GM21619 (cell line): ENCODE results near the gene ZMIZ1.

Experiments
- ATAC-seq: cut with Tn5 transposase; IDR thresholded peaks from one replicate; pipeline ENCODE4 v1.9.1; 2021; ENCODE audit not compliant: unreplicated experiment

ZMIZ1 gene

DNA sequence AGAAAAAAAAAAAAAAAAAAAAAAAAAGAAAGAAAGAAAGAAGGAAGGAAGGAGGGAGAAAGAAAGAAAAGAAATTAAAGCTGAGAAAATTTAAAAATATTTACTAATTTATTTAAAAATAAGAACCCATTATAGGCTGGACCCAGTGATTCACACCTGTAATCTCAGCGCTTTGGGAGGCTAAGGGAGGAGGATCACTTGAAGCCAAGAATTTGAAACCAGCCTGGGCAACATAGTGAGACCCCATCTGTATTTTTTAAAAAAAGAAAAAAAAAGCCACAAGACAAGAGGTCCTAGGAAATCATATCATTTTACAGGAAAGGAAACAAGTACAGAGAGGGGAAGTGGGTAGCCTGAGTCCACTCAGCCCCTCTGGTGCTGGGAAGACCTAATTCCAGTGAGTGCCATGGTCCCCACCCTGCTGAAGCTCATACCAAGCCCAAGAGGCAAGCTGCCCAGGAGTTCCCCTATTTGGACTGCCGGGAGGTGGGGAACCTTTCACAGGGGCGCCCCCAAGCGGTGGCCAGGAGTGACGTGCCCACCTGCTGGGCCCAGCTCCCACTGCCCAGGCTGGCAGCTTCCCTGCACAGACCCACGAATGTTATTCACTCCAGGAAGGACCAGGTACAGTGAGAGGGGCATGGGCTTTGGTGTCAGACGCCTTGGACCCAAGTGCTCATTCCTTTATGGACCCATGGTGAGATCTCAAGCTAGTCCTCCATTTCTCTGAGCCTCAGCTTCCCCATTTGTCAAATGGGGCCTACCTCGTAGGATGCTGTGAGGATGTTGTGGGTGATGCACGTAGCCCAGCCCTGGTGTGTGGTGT is 133.6 kb downstream of the ZMIZ1 start:
- ATAC-seq: peak; percentile 69

DNA sequence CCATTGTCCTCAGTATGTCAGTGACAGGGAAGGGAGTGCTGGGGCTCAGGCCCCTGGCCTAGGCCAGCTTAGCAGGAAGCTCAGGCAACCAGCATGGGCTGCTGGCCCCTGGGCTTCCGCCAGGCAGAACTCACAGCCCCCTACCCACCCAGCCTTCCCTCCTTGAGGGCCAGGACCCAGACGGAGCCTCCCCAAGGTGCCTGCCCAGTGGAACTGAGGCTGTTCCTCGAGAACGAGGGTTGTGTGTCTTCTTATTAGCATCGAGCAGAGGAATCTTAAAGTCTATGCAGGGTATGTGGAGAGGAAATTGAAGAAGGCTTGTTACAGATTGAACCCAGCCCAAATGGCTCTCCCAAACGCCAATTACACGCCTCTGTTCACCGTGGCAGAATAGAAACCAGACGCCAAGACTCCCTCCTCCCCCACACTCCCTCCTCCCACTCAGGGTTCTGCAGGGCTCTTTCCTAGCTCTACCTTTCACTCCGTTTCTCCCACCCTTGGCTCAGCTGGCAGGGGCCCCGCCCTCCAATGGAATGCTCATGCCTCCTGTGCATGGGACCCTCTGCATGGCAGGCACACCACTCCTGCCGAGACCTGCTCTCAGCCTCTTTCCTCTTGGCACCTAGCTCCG is 134.4 kb downstream of the ZMIZ1 start:
- ATAC-seq: no peak

DNA sequence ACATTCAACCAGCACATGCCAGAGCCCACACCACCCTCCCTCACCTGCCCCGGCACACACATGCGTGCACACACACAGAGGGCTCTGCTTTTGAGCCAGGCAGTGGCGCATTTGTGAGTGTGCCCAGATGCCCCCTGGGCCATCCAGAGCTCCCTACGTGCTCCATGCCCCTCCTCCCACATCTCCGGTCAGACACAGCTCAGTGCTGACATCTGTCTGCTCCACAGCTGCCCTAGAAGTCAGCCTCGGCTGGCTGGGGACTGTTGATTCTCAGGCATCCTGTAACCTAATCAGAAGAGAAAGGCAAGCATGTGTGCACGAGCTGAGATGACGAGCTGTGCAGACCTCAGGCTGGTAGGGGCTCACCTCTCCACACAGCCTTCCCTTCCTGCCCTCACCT is 135.1 kb downstream of the ZMIZ1 start:
- no peak for ATAC-seq

DNA sequence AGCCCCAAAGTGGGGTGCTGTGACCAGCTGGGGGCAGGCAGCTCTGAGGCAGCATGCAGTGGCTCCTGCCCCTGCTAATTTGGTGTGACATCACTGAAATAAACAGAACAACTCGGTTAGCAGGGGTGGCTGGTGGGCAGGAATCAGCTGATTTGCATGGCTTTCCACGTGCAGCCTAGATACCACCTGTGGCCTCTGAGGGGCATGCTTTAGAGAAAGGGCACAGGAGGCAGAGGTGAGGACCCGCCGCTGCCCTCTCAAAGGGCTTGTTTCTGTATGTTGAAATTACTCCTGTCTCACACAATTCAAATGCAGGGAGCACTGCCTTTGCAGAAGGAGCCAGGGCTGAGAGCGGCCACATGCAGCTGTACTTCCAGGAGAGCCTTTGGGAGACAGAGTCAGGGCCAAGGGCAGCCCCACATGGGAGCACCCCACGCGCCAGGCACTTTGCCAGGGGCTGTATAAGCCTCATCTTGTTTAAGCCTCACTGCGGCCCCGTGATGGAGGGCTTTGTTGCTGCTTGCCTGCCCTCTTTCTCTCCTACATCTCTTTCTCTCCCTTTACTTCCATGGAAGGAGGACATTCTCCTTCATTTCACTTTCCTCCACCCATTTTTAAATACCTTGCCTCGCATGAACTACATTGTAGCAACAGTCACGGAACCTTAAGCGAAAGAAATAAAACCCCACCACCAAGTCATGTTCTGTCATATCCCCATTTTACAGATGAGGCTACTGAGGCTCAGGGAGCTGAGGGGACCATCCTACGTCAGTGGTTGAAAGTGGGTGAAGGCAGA is 137.7 kb downstream of the ZMIZ1 start:
- no peak for ATAC-seq

DNA sequence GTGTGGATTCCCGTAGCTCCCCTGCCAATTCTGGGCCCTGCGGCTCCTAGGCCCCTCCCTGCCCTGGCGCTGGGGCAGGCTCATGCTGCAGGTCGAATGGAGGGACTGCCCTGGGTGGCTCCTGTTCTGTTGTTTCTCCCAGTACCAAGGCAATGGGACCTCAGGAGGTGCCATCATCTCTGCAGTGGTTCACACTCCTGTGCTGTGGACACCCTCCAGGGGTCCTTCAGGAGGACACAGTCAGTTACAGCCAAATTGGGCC is 138.3 kb downstream of the ZMIZ1 start:
- ATAC-seq: no peak

DNA sequence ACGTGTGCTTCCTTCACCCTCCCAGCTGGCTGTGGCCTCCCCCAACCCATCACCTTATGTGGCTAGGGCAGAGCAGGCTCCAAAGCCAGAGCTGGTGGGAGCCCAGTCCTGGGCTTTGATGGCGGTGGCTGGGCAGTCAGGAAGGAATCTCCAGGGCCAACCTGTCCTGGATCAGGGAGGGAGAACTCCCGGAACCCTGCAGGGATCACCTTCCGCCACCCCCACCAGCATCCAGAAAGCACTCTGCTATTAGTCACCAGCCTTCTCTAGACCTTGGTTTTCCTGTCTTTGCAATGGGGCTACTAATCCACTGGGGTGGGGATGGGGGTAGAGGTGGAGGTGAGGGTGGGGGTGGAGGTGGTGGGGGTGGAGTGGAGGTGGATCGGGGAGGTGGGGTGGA is 139.0 kb downstream of the ZMIZ1 start:
- ATAC-seq: no peak

DNA sequence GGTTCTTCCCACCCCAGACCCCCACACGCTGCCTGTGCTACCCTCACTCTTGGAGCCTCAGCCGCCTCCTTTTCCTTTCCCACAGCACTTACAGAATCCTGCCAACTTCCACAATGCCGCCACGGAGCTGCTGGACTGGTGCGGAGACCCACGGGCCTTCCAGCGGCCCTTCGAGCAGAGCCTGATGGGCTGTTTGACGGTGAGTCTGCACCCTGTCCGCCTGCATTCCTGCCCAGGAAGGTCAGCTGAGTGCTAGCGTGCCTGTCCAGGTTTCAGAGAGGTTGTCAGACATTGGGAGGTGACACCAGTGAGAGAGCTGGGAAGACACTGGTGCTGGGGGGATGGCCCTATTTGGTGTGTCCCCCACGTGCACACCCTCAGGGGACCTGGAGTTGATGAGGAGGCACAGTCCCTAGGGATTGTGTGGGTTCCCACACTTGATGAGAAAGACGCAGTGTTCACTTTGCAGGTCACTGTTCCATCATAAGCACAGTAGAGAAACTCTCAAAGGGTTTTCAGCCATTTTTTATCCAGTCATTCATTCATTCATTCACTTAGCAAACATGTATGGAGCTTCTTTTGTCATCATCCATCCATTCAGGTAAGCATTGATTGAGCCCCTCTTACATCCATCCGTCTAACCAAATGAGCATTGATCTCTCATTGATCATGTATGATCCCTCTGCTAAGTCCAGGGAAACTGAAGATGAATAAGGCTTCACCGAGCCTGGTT is 139.7 kb downstream of the ZMIZ1 start:
- no peak for ATAC-seq

DNA sequence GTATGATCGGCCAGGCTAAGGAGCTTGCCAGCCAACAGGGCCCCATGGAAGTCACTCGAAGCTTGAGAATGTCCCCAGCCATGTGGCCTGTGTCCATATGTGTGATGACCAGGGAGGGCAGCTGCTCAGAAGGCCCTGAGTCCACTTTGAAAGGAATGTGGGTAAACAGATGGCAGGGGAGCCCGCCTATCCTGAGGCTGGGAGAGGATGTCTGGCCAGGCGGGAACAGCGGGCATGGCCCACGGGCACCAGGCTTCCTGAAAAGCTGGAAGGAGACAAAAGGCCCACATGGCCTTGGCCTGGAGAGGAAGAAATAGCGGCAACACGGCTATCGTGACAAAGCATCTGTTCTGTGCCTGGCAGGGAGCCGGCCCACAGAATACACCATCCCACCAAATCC is 140.6 kb downstream of the ZMIZ1 start:
- no peak for ATAC-seq

DNA sequence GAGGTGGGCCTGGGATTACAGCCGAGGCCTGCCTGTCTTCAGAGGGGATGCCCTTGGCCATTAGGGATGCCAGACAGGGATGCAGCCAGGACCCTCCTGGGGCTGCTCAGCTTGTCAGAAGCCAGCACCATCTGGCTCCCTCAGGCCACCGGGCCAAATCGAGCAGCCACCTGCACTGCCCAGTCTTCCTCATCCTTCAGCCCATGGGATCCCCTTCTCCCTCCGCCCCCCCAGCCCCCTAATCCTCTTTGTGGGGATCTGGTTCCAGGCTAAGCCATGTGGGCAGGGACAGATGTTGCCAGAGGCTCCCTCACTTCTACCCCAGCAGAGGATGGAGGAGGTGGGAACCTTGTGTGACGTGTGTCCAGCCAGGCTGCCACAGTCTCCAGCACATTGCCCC is 141.1 kb downstream of the ZMIZ1 start:
- ATAC-seq: no peak

DNA sequence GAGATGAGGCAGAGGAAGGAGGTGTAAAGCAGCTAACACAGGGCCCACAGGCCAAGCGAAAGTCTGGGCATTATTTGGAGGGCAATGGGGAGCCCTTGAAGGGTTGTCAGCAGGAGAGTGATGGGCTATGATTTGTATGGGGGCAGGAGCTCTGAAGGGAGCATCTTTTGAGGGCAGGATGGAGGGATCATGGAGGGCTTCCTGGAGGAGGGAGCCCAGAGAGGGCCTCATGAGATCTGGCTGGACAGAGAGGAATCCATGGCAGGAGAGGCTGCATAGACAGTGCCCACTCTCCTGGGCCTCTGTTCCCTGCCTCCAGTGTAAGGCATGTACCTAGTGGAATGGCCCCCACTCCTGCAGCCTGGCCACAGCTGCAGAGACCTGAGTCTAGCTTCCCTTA is 141.9 kb downstream of the ZMIZ1 start:
- no peak for ATAC-seq

DNA sequence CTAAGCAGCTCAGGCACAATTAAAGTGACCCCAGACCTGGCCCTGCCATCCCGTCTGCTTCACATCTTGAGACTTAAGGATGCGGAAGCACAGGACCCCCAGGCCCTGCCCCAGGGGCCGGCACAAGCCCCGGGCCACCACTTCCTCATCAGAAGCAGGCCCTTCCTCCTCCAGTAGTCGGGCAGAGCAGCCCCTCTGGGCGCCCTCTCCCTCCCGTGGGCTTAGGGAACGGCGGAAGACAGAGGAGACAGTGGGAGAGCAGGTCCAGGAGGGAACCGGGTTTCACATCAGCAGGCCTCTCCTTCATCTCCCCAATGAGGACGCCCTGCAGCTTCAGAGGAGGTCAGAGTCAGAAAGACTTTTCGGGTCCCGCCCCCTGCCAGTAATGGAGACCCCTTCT is 142.8 kb downstream of the ZMIZ1 start:
- ATAC-seq: no peak

DNA sequence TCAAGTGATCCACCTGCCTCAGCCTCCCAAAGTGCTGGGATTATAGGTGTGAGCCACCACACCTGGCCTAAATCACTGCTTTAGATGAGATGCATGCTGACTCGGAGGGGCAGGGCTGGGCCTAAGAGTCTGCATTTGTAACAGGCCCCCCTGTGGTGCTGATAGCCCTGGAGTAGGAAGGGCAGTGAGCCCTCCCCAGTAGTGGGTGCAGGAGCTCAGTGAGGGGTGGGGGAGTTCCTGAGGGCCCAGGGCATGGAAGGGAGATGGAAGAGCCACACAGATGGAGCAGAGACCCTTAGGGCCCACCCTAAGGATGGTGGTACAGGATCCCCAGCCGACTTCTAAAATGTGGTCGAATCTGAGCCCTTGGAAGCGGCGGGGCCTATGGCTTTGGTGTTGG is 146.8 kb downstream of the ZMIZ1 start:
- ATAC-seq: no peak

DNA sequence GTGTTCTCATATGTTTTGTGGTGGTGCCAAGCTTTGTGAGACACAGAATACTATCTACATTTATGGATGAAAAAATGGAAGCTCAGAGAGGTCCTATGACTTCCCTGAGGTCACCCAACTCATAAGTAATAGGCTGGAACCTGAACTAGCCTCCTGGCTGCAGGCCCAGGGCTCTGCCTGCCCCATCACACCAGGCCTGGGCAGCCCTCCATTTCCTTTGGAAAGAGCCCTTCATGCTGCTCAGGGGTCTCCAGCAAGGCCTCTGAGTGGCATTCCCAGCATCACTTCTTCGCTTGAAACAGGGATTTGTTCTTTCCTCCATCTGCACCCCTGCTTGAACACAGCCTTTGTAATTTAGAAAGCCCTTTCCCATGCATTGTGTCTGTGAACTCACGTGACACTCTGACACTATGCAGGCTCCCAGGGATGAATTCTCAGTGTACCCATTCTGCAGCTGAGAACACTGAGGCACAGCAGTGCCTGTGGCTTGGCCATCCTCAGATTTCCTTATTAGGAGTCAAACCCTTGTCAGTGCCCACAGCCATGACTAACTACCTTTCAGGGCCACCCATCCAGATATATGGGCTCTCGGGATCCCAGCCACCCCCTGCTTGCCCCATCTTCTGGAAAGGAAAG is 150.7 kb downstream of the ZMIZ1 start:
- no peak for ATAC-seq

DNA sequence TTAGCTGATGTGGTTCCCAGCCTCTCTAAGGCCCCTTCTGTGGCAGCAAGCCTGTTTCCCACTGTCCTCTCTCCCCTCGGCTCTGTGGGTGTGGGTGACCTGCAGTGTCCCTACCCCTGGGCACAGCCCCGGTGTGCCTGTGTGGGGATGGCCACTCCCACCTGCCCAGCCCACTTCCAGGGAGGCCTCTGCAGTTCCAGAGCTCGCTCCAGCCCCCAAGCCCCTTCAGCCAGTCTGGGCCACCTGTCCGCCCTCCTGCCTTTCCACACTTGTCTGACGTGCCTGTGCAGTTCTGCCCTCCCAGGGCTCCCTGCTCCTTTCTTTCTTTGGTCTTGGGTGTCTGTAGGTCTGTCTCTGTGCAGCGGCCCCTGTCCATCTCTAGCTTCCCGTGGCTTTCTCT is 151.5 kb downstream of the ZMIZ1 start:
- ATAC-seq: no peak

DNA sequence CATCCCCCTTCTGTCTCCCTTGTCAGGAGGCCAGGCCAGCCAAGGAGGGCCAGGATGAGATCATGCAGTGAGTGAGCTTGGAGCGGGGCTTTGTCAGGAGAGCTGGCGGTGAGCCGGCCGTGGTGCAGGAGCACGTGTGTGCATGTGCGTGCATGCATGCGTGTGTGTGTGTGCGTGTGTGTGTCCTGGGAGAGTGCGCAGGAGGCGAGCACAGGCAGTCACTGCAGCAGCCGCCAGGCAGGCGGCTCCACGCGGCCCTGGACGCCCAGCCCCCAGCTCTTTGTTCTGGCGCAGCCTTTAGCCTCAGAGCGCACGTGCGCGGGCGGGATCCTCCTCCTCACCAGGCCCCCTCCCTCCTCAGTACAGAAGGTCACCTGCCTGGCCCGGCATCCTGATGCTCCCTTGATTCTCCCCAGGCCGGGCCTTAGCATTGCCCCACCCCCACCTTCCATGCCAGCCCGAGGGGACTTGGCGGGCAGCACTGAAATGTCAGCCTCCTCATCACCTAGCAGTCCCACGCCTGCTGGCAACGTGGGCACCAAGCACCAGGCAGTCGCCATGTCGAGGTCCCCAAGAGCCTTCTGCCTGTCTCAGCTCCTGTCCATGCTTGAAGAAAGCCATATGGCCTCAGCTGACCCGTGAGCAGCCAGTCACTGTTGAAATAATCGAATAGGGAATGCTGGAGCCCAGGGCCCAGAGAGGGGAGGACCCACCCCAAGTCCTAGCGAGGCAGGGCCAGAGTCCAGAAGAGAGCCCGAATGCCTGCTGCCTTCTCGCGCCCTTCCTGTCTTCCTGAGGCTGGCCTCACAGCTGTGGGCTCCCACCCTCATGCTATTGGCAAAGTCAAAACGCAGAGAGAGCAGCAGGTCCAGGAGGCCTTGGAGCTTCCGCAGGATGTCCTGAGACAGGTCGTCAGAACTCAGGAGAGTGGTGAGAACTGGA is 152.6 kb downstream of the ZMIZ1 start:
- no peak for ATAC-seq

DNA sequence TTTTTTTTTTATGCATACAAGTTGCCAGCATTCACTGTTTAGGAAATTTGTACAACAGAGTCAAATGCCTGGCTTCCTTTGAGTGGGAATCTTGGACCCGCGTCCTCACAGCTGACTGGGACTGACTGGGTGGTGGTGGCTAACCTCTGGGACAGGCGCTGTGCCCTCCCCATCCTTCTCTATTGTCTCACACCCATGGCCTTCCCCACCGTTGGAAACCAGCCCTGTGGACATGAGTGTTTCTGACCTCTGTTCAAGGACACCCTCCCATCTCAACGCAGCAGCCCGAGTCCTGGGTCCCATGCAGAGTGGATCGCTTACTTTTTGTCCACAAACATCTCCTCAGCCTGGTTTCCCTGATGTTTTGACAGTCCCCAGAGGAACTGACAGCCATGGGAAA is 153.4 kb downstream of the ZMIZ1 start:
- no peak for ATAC-seq

DNA sequence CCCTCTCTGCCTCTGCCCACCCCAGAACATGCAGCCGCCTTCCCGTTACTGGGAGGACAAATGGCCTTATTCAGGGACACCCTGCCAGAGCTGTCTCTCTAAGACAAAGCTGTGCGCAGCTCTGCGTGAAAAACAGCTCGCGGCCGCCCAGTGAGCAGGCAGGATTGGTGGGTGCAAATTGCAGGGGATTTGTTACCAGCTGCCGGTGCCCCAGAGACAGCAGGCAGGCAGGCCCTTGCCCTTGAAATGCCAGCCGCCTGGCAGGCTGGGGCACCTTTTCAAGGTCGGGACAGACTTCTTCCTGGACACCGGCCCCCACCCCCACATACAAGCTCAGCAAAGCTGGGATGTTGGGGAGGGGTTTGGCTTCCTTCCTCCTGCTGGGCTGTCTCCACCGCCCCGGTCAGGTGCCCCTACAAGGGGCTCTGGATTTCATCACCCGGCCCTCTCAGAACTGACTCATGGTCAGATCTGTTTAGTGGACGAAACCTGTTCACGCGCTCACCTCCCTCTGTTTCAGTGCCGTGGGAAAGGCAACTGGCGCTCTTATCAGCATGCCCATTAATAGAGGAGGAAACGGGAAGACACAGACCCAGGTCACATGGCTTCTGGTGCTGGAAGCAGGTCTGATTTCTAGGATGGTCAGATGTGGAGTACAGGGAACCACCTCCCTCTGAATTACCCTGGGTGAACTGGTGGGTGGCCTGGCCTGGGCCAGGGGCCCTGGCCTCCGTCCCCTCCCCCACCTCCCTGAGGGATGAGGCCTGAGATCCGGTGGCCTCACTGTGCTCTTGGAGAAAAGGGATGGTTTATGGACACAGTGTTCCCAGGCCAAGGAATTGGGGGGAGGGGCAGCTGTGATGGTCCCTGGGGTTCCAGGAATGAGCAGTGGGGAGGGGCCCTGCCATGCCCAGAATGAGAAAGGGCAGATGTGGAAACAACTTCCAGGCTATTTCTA is 154.6 kb downstream of the ZMIZ1 start:
- ATAC-seq: no peak

DNA sequence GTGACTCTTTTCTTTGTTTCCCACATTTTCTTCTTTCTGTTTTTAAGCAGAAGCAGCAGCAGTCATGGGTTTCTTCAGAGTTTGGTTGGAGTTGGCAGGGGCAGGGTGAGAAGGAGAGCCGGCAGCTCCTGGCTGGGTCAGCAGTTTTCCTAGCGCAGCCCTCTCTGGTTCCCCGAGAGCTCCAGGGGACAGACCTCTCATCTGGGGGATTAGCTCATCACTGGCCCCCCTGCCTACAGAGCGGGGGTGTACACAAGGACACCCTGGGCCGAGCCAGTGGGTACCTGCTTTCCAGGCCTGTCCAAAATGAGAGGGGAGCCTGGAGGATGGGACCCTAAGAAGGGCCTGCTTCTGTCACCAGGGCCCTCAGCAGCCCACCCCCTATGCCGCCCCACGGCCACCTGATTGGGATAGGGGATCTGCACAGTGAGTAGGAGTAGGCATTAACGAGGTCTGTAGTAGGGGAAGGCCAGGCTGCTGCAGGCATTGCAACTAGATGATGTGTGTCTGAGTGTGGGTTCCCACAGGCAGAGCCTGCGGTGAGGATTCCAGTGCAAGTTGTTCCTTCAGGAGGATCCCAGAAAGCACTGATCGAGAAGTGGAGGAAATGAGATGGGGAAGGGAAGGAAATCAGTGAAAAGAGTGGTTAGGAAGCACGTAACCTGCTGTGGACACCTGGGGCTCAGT is 155.6 kb downstream of the ZMIZ1 start:
- ATAC-seq: no peak
